NOMO-1 (cell line): ENCODE data around the gene DDX10.
"Not testable (repeated sequence)": the region's sequence is repeated elsewhere in the genome, so short reads cannot be mapped to it uniquely, and the experiment has no call there.

Experiments
- DNase-seq, 2 experiments: peaks; one replicate each; lab custom pipeline; 2025; ENCODE audit not compliant: unreplicated experiment in 2 of 2; lab: John Stamatoyannopoulos, UW

The DDX10 gene

GRCh38 chr11:108664730-108665525 lies at the start of gene DDX10:
Gene DDX10, plus strand, starts transcription at chr11:108665069. Its CDS starts 85 bp downstream, at chr11:108665154.
- DNase-seq: peak; percentile 94 to 95

DNA sequence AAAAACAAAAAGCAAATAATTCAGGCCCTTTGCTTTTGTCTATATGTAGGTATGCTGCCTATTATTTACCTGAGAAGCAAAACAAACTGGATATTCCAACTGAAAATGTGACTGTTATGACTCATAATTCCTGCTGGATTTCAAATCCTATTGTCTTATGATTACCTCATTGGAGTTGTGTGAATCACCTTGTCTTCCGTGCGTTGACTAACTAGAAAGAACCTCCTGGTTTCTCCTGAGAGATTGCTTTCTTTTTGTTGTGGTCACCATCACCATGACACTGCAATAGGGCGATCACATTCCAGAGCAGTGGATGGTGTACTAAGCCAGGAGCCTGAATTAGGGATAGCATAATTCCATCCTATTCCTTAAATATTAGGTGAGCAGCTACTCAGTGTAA lies 48.3 kb upstream of the DDX10 start:
- DNase-seq: no peak

DNA sequence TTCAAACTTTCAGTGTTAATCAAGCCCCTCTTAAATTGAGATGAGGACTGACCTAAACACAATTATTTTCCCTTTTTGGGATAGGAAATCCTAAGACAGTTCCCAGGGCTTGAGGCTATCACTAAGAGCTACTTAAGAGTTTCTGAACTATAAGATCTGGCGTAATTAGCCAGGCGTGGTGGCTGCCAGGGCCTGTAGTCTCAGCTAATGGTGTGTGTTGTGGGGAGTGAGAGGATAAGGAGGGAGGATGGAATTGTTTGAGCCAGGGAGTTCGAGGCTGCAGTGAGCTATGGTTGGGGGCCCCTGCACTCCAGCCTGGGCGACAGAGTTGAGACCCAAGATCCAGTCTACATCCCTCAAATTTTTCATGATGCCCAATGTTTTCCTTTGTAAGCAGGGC lies 47.8 kb upstream of the DDX10 start:
- DNase-seq: no peak

- no peak for DNase-seq
Measured at GRCh38 chr11:108618529-108618928, 46.3 kb upstream of the DDX10 start.

DNA sequence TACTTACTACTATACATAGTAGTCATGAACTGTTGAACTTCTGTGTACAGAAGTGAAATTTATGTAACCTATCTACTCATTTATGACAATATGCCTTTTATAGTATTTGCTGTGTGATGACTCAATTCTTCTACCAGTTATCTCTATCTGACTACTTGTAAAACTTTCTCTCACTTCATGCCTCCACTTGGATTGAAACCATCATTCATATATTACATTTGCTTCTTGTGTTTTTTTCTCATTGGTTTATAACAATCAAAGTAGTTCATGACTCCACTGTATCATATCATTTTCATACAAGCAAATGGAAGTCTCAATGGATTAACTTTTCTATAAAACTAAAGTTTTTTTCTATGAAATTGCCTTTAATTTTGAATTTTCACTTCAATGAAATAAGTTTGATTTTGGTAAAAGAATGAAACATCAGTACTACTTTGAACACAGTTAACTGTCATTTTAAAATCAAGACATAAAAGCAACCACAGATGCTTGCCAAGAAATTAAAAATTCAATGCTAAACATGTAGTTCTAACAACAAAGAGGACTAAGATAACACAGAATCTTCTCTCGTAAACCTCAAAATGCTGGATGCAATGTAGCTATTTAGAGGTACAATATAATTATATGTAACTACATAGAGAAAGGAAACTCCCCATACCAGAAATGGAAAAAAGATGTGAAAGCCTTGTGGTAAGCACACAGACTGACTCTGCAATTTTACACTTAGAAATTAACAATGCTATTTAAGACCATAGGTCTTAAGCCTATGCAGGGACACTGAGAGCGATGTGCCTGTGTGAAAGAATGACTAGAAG lies 43.7 kb upstream of the DDX10 start:
- peak in 1 of 2 experiments; percentile 9 for DNase-seq

DNA sequence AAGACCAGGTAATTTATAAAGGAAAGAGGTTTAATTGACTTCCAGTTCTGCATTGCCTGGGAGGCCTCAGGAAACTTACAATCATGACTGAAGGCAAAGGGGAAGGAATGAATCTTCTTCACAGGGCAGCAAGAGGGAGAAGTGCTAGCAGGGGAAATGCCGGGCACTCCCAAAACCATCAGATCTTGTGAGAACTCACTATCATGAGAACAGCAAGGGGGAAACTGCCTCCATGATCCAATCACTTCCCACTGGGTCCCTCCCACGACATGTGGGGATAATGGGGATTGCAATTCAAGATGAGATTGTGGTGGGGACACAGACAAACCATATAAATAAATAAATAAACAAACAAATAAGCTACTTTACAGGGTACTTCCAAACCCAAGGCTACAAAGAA lies 42.5 kb upstream of the DDX10 start:
- DNase-seq: no peak

DNA sequence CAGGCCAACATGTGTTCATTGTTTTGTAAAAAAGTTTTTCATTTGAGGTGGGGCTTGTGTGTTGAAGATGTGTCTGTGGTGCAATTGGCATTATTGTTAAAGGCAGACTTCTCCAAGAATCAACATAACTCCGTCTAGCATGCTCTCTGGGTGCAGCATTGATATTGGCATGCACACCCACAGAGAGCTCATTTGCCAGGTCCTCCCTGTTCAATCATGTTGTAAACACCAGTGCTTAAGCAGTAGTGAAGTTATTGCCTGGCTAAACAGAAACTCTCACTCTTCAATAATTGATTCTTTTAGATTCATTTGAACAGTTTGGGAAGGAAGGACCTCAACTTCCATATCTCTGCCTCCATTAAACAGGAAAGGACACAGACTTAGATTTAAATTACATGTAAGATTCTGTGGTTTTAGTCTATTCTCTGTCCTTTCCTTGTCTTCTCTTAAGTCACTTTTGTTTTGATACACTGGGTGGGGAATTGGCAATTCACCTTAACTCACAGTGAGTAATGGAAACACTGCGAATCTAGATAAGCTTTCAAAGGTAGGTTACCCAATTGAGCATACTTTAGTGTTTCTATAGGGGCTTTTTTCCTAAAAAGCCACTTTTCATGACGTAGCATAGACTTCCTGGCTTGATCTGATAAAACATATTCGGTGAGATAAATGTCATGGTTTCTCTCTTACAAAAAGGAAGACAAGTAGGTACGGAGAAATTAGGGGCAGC lies 40.5 kb upstream of the DDX10 start:
- DNase-seq: no peak

GRCh38 chr11:108628326-108628725 lies 36.5 kb upstream of the DDX10 start:
- DNase-seq: no peak

DNA sequence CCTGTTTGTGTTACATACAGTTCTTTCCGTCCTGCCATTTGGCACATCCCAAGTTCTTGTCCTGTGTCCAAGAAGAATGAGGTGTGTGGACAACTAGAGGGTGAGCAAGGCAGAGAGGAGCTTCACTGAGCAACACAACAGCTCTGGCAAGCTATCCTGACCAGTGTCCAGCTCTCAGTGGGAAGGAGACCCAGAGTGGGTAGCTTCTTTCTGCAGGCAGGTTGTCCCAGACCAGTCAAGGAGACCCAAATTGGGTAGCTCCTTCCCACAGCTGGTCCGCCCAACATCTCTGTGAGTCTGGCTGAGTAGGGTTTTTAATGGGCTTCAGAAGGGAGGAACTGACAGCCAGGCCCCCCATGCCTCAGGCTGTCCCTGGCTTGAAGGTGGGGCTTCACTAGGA lies 36.1 kb upstream of the DDX10 start:
- DNase-seq: no peak

GRCh38 chr11:108629274-108629673 lies 35.6 kb upstream of the DDX10 start:
- no peak for DNase-seq

DNA sequence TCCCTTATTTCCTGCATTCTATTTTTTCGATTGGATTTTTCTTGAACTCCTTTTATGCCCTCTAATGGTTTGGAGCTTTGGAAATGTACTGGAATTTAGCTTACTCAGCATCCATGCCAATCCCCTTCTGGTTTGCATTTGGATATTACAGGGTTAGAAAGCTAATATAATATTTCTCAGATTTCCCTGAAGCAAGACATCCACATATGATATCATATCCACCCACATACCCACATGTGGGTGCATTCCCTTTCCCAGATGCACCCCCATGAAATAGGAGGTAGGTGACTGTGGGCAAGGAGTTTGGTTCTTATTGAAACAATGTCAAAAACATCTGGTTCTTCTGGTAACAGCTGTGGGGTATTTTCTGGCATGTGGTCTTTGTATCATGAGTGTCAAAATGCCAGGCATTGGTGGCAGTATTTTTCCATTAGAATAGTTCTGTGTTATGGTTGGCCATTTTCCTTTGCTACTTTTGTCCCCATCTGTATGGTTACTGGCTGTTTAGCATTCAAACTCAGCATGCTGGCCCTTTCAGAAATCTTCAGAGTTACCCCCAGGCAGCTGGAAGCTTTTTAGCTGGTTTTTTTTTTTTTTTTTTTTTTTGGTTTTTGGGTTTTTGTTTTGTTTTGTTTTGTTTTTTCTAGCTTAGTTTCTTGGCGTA lies 32.7 kb upstream of the DDX10 start:
- no peak for DNase-seq

- DNase-seq: no peak
Measured at GRCh38 chr11:108635106-108635505, 29.8 kb upstream of the DDX10 start.

DNA sequence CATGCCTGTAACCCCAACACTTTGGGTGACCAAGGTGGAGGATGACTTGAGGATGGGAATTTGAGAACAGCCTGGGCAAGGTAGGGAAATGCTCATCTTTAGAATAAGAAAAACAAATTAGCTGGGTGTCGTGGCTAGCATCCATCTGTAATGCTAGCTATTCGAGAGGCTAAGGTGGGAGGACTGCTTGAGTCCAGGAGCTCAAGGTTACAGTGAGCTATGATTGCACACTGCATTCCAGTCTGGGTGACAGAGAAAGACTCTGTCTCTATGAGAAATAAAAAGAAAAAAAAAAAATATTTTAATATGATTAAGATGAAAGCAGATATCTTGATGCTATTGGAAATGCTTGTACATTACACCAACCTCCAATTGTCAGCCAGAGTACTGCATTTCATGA lies 28.6 kb upstream of the DDX10 start:
- no peak for DNase-seq

- DNase-seq: no peak
Measured at GRCh38 chr11:108639146-108639545, 25.7 kb upstream of the DDX10 start.

- not testable (repeated sequence) for DNase-seq
Measured at GRCh38 chr11:108641752-108642151, 23.1 kb upstream of the DDX10 start.

DNA sequence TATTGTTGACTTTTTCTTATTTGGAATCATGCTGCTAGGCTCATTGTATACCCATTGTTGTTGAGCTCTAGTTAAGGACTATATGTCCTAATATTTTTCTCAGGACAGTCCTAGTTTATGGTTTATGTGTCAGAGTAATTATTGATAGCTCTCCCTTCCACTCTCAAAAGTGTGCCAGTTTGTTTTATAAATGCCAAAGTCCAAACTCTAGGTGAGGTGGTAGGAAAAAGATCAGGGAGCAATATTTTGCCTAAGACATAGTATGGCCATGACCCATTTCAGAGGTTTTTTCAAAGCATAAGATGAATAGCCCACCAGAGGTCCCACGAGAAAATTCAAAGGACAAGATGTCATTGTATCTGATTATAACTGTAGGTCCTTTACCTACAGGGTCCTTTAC lies 20.9 kb upstream of the DDX10 start:
- no peak for DNase-seq

DNA sequence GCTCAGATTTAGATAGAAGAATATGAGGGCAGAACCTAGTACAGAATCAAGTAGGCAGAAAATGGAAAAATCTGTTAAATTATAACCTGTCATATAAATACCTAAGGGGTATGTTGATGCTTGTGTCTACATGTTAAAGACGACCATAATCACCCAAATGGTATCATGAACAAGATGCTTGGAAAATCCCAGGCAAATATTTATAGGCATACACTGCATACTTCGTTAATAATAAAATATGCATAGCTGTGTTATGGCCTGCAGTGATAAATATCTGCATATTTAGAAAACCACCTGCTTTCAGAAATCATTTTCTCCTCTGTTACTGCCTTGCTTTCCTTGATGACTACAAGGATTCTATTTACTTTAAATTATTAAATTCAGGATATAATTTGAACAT lies 18.9 kb upstream of the DDX10 start:
- DNase-seq: no peak

DNA sequence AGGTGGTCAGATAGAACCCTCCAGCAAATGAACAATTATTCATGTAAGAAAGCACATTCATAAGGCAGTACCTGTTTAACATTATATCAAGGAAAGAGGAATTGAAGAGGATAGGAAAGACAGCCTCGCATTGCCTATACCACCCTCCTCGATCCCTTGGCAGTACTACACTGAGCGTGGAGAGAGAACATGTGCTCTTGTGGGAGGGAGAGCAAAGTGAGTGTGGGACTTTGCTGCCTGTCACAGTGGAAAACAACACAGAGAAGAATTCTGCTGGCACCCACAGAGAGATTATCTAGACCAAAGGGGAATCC lies 17.5 kb upstream of the DDX10 start:
- DNase-seq: no peak

DNA sequence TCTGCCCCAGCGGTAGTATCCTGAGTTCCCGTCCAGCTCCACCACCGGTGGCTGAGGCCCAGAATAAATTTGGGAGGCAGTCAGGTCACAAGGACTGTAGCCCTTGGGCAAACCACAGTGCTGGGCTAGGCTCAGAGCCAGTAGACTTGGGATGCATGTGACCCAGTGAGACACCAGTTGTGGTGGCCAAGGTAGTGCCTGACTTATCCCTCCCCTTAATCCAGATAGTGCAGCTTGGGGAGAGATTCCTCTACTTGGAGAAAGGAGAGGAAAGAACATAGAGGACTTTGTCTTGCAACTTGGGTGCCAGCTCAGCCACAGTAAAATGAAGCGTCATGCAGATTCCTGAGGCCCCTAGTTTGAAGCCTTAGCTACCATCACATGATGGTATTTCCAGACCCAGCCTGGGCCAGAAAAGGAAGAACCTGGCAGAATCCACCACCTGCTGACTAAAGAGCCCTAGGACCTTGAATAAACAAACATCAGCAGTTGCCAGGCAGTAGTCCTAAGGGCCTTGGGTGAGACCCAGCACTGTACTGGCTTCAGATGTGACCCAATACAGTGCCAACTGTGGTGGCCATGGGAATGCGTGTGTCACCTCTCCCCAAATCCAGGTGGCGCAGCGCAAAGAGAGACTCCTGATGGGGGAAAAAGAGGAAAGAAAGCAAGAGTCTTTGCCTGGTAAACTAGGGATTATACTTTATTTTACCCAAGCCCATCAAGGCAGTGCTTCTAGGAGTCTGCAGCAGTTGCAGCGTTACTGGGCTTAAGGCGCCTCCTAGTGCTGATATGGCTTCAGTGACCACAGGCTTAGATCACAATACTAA lies 17.0 kb upstream of the DDX10 start:
- peak; percentile 49 to 50 for DNase-seq

DNA sequence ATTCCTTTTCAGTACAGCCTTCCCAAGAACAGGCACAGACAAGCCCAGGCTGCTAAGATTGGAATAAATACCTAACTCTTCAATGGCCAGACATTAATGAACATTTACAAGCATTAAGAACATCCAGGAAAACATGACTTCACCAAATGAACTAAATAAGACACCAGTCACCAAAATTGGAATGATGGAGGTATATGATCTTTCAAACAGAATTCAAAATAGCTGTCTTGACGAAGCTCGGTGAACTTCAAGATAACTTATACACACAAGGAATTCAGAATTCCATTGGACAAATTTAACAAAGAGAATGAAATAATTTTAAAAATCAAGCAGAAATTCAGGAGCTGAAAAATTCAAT lies 16.4 kb upstream of the DDX10 start:
- no peak for DNase-seq
